Measurements from ENCODE around the gene IKBKE. TPM values are rescaled to one million over a fixed set of nuclear protein-coding genes. Genes with fewer than 3 reads are reported as not detected.

Gene IKBKE
- total RNA-seq, 1 experiment from 2014 or later, result 6.6 TPM

DNA sequence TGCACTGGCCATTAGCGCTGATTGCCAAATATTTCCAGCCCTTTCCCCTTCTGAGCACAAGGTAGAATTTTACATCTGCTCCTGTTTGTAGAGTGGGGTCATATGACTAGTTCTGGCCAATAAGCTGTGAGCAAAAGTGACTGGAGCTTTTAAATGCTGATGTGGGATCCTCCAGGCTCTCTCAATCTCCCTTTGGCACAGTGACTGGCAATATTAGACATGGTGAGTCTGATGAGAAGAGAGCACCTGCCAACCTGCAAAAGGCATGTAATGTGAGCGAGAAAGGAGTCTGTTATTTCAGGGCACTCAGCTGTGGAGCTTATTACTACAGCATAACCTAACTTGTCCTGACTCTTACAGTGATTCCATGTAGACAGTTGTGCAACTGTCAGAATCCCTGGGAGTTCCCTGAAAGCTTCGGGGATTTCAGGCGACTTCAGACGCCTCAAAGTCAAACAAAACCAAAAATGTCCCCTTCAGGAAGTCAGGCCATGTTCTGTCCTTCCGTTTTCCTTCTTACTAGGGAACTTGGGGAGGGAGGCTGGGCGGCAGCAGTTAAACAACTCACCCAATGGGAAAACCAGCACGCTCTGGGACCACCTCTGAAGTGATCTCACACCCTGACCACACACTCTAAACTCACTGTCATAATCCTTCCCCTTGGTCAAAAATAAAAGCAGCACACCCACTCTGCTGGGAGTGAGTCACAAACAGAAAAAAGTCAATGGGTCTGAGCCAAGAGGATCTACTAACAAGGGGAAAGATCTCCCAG is 33.5 kb downstream of the IKBKE start:
- Histone ChIP-seq H4K91ac (ENCODE audit: insufficient read length, low read depth, low read length) (no peak overlapping the region), H3K4me2 (ENCODE audit: insufficient read depth, insufficient read length, low read length) (no peak overlapping the region), H3K4ac (ENCODE audit: low read depth, low read length) (no peak overlapping the region), H3K23me2 (ENCODE audit: insufficient read length, low read depth, low read length, poor library complexity, severe bottlenecking) (peaks cover 9% of the 10 kb centered on the region), H3T11ph (ENCODE audit: low read length) (no peak overlapping the region), H2BK120ac (ENCODE audit: low read depth, low read length, poor library complexity, severe bottlenecking) (no peak overlapping the region), H3K27me3 (ENCODE audit: insufficient read depth, low read length) (peaks cover 15% of the 10 kb centered on the region), H4K8ac (replicated peaks; ENCODE audit: insufficient read length, low read depth, low read length) (no peak overlapping the region), H4K20me1 (ENCODE audit: control insufficient read depth, insufficient read depth, insufficient read length) (no peaks in the 10 kb centered on the region), H2BK15ac (ENCODE audit: low read depth, low read length) (no peak overlapping the region), H3K9ac (ENCODE audit: extremely low read depth, insufficient read length, low read length) (no peak overlapping the region), H3K23ac (ENCODE audit: insufficient read length, low read depth, low read length) (no peak overlapping the region), H4K5ac (ENCODE audit: insufficient read length, low read depth, low read length) (no peak overlapping the region), H3K14ac (ENCODE audit: insufficient read depth, low read length) (no peak overlapping the region), H2AK5ac (ENCODE audit: insufficient read length, low read length) (no peak overlapping the region), H3K18ac (ENCODE audit: insufficient read length, low read depth, low read length) (no peak overlapping the region), H3K4me1 (ENCODE audit: insufficient read depth, low read length) (no peaks in the 10 kb centered on the region; the same call in 1 of the 2 replicates), H3K27ac (ENCODE audit: insufficient read length, low read depth, low read length) (no peak overlapping the region), H3K56ac (ENCODE audit: insufficient read length, low read depth, low read length) (no peak overlapping the region), H3K79me2 (ENCODE audit: insufficient read depth, low read length) (no peaks in the 10 kb centered on the region), H2BK5ac (ENCODE audit: insufficient read length, low read length) (no peak overlapping the region), H2AFZ (ENCODE audit: low read length) (no peak overlapping the region), H3K9me3 (ENCODE audit: control insufficient read depth, low read depth, low read length) (no peaks in the 10 kb centered on the region), H3K79me1 (ENCODE audit: insufficient read depth, low read depth, low read length, poor library complexity, severe bottlenecking) (no peaks in the 10 kb centered on the region), H2BK12ac (ENCODE audit: insufficient read length, low read depth, low read length) (no peak overlapping the region), H2BK20ac (ENCODE audit: low read depth, low read length, poor library complexity, severe bottlenecking) (no peak overlapping the region)
- DNase-seq, result no peak
- H3K27me3 Mint-ChIP-seq (ENCODE audit: low read depth), result peaks cover 74% of the 10 kb centered on the region
- H3K36me3 Mint-ChIP-seq (ENCODE audit: insufficient read depth in 1 of 3, low read depth in 3 of 3), result no peaks in the 10 kb centered on the region; a peak in 1 of 7 replicates
- TF ChIP-seq, protein P1, sequence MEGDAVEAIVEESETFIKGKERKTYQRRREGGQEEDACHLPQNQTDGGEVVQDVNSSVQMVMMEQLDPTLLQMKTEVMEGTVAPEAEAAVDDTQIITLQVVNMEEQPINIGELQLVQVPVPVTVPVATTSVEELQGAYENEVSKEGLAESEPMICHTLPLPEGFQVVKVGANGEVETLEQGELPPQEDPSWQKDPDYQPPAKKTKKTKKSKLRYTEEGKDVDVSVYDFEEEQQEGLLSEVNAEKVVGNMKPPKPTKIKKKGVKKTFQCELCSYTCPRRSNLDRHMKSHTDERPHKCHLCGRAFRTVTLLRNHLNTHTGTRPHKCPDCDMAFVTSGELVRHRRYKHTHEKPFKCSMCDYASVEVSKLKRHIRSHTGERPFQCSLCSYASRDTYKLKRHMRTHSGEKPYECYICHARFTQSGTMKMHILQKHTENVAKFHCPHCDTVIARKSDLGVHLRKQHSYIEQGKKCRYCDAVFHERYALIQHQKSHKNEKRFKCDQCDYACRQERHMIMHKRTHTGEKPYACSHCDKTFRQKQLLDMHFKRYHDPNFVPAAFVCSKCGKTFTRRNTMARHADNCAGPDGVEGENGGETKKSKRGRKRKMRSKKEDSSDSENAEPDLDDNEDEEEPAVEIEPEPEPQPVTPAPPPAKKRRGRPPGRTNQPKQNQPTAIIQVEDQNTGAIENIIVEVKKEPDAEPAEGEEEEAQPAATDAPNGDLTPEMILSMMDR (conservative IDR thresholded peaks at IDR 0.05), result no peak
- no peaks in the 10 kb centered on the region; a peak in 1 of 5 replicates for H3K9me3 Mint-ChIP-seq
- no peak overlapping the region for H3K27ac Mint-ChIP-seq
- peaks cover 12 to 21% of the 10 kb centered on the region in 2 experiments for H3K4me1 Mint-ChIP-seq
- no peak overlapping the region for H3K4me3 Mint-ChIP-seq
- whole genome bisulfite sequencing (ENCODE audit: extremely low coverage, insufficient read length, low lambda C conversion rate), result no CpG with 5 or more reads among the region's 8 CpGs

All from H9 (cell line).